ENCODE data around the gene FBXW12. TPM values are rescaled to one million over a fixed set of nuclear protein-coding genes. Genes with fewer than 3 reads are reported as not detected.

Gene FBXW12
- total and polyA plus RNA-seq, 2 donors (not counting 1 experiment from before 2014, with no cell fraction given) = not detected

DNA sequence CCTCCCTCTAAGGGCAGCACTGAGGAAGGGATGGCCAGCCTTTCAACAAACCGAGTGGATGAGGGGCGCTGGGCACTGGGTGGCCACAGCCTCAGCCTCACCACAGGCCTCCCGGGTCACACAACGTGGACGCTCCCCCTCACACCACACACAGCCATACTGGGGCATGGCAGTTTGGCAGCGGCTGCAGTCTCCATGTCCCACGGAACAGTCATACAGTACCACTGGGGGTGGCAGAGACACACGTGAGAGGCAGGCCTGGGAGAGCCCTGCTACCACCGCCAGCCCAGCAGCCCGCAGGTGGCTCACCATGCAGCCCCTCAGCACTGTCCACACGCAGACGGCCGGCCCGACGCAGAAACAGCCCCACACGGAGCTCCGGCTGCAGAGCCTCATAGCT, 46.1 kb downstream of the FBXW12 start:
- no peaks in the 10 kb centered on the region for H3K36me3 ChIP-seq (replicated peaks in 1 of 2; ENCODE audit: control extremely low read depth in 1 of 2, control insufficient read depth in 1 of 2, extremely low read depth in 1 of 2, insufficient read depth in 2 of 2, low read length in 1 of 2)
- no peaks in the 10 kb centered on the region for H3K79me2 ChIP-seq (ENCODE audit: control insufficient read depth, insufficient read depth, low read length)
- Mint-ChIP-seq H3K27me3 (no peaks in the 10 kb centered on the region), H3K4me3 (no peak overlapping the region), H3K4me1 (no peaks in the 10 kb centered on the region), H3K9me3 (ENCODE audit: insufficient read depth) (no peaks in the 10 kb centered on the region), H3K27ac (no peak overlapping the region)
- no peaks in the 10 kb centered on the region for H3K9me3 ChIP-seq (ENCODE audit: control extremely low read depth in 1 of 3, control insufficient read depth in 2 of 3, insufficient read depth in 1 of 3, low read length in 2 of 3)
- TF ChIP-seq EZH2 (IDR thresholded peaks at IDR 0.05; ENCODE audit: borderline replicate concordance, insufficient read depth, low read depth, low read length, poor library complexity, severe bottlenecking) = no peak
- TF ChIP-seq, protein P1, sequence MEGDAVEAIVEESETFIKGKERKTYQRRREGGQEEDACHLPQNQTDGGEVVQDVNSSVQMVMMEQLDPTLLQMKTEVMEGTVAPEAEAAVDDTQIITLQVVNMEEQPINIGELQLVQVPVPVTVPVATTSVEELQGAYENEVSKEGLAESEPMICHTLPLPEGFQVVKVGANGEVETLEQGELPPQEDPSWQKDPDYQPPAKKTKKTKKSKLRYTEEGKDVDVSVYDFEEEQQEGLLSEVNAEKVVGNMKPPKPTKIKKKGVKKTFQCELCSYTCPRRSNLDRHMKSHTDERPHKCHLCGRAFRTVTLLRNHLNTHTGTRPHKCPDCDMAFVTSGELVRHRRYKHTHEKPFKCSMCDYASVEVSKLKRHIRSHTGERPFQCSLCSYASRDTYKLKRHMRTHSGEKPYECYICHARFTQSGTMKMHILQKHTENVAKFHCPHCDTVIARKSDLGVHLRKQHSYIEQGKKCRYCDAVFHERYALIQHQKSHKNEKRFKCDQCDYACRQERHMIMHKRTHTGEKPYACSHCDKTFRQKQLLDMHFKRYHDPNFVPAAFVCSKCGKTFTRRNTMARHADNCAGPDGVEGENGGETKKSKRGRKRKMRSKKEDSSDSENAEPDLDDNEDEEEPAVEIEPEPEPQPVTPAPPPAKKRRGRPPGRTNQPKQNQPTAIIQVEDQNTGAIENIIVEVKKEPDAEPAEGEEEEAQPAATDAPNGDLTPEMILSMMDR (IDR thresholded peaks at IDR 0.05) = no peak
- CTCF ChIA-PET = interaction anchor here (0.7 to 1.2 kb wide), 2 partner anchors 17 to 144 kb away, joined by 3 to 4 read pairs; no protein-coding TSS in a partner anchor
- no peaks in the 10 kb centered on the region for H4K20me1 ChIP-seq (ENCODE audit: control insufficient read depth, insufficient read depth, low read length, poor library complexity, severe bottlenecking)
- no peak overlapping the region for H3K27ac ChIP-seq (ENCODE audit: low read length in 2 of 2)
- H3K9ac ChIP-seq (ENCODE audit: low read length) = no peak overlapping the region
- DNase-seq = no peak
- H3K4me2 ChIP-seq (replicated peaks; ENCODE audit: low read depth, low read length, poor library complexity, severe bottlenecking) = no peak overlapping the region
- H3K4me3 ChIP-seq (ENCODE audit: control extremely low read depth in 1 of 5, extremely low read depth in 1 of 5, insufficient read depth in 1 of 5, low read depth in 2 of 5, low read length in 4 of 5) = no peak overlapping the region
- no peaks in the 10 kb centered on the region for H3K27me3 ChIP-seq (replicated peaks in 1 of 4; ENCODE audit: control extremely low read depth in 1 of 4, control insufficient read depth in 3 of 4, insufficient read depth in 4 of 4, low read length in 3 of 4)
- intact Hi-C loops (cut with micrococcal nuclease) = no loop called here
- 96% methylated on average over 17 of the region's 17 CpGs for WGBS (ENCODE audit: insufficient coverage)
- no peak for ATAC-seq (ENCODE audit: low read depth)
- POLR2A ChIA-PET = no interaction called here
- H3K4me1 ChIP-seq (ENCODE audit: control insufficient read depth in 2 of 2, insufficient read depth in 2 of 2, low read length in 2 of 2) = no peaks in the 10 kb centered on the region
- no peak overlapping the region for H2AFZ ChIP-seq (ENCODE audit: insufficient read depth, low read depth, low read length, poor library complexity, severe bottlenecking)

GRCh38 chr3:48418651-48419050, 46.6 kb downstream of the FBXW12 start:
- Histone ChIP-seq H3K4me1 (ENCODE audit: control insufficient read depth in 2 of 2, insufficient read depth in 2 of 2, low read length in 2 of 2) (no peaks in the 10 kb centered on the region), H3K79me2 (ENCODE audit: control insufficient read depth, insufficient read depth, low read length) (no peaks in the 10 kb centered on the region), H3K4me3 (ENCODE audit: control extremely low read depth in 1 of 5, extremely low read depth in 1 of 5, insufficient read depth in 1 of 5, low read depth in 2 of 5, low read length in 4 of 5) (no peak overlapping the region), H3K27ac (ENCODE audit: low read length in 2 of 2) (no peak overlapping the region), H2AFZ (ENCODE audit: insufficient read depth, low read depth, low read length, poor library complexity, severe bottlenecking) (no peak overlapping the region), H4K20me1 (ENCODE audit: control insufficient read depth, insufficient read depth, low read length, poor library complexity, severe bottlenecking) (no peaks in the 10 kb centered on the region), H3K9me3 (ENCODE audit: control extremely low read depth in 1 of 3, control insufficient read depth in 2 of 3, insufficient read depth in 1 of 3, low read length in 2 of 3) (no peaks in the 10 kb centered on the region), H3K36me3 (replicated peaks in 1 of 2; ENCODE audit: control extremely low read depth in 1 of 2, control insufficient read depth in 1 of 2, extremely low read depth in 1 of 2, insufficient read depth in 2 of 2, low read length in 1 of 2) (no peaks in the 10 kb centered on the region), H3K4me2 (replicated peaks; ENCODE audit: low read depth, low read length, poor library complexity, severe bottlenecking) (no peak overlapping the region), H3K27me3 (replicated peaks in 1 of 4; ENCODE audit: control extremely low read depth in 1 of 4, control insufficient read depth in 3 of 4, insufficient read depth in 4 of 4, low read length in 3 of 4) (no peaks in the 10 kb centered on the region), H3K9ac (ENCODE audit: low read length) (no peak overlapping the region)
- WGBS (ENCODE audit: insufficient coverage) = 91% methylated on average over 9 of the region's 9 CpGs
- Mint-ChIP-seq H3K4me3 (no peak overlapping the region), H3K27ac (no peak overlapping the region), H3K4me1 (no peaks in the 10 kb centered on the region), H3K27me3 (no peaks in the 10 kb centered on the region), H3K9me3 (ENCODE audit: insufficient read depth) (no peaks in the 10 kb centered on the region)
- no peak for TF ChIP-seq EZH2 (IDR thresholded peaks at IDR 0.05; ENCODE audit: borderline replicate concordance, insufficient read depth, low read depth, low read length, poor library complexity, severe bottlenecking)
- intact Hi-C loops (cut with micrococcal nuclease) = no loop called here
- DNase-seq (no peak), ATAC-seq (ENCODE audit: low read depth) (no peak)
- CTCF ChIA-PET = interaction anchor here (0.7 to 1.3 kb wide), 3 partner anchors 16 to 145 kb away, joined by 3 to 8 read pairs (median 4); no protein-coding TSS in a partner anchor
- POLR2A ChIA-PET = no interaction called here

Data from B cell (primary cell).